Amniotic epithelial cell (primary cell): ENCODE data around the gene GPR137B.

Source experiments
- DNase-seq: peaks from one replicate; pipeline ENCODE4 v3.0.0-alpha.2; 2010; ENCODE audit warnings: low read depth

GPR137B gene

GRCh38 chr1:236142253-236143103 is at the start of gene GPR137B:
Gene GPR137B (plus strand): TSS chr1:236142539. CDS start chr1:236142623, 84 bp downstream.
- DNase-seq = peak; percentile 55

- no peak for DNase-seq
Measured at GRCh38 chr1:236092899-236093298, 49.4 kb upstream of the GPR137B start.

DNA sequence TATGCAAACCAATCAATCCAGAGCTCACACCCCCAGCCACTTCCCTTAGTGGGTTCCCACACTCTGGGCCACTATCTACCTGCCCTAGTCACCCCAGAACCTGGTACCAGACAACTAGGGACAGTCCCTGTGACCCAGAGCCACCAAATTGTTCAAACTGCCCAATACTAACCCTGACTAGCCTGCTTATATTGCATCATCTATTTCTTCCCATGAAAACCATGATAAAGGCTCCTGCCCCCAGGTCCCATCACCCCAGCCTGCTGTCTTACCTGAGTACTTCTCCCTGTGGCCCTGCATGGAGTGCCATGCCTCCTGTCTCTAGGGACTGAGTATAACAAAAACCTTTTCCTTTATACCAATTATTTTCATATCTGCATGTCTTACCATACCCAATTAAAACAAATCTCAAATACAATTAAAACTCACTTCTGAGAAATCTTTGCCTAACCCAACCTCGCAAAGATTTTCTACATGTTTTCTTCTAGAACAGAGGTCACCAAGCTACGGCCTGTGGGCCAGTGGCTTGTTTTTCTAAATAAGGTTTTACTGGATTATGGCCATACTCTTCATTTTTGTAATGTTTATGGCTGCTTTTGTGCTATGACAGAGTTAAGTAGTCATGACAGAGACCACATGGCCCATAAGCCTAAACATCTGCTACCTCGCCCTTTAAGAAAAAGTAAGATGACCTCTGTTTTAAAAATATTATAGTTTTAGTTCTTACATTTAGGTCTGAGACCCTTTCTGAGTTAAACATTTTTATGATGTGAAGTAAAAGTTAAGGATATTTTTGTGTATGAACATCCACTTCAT is 46.4 kb upstream of the GPR137B start:
- DNase-seq = no peak

GRCh38 chr1:236096660-236097482 is 45.5 kb upstream of the GPR137B start:
- peak; percentile 92 for DNase-seq

GRCh38 chr1:236098267-236098666 is 44.1 kb upstream of the GPR137B start:
- no peak for DNase-seq

DNA sequence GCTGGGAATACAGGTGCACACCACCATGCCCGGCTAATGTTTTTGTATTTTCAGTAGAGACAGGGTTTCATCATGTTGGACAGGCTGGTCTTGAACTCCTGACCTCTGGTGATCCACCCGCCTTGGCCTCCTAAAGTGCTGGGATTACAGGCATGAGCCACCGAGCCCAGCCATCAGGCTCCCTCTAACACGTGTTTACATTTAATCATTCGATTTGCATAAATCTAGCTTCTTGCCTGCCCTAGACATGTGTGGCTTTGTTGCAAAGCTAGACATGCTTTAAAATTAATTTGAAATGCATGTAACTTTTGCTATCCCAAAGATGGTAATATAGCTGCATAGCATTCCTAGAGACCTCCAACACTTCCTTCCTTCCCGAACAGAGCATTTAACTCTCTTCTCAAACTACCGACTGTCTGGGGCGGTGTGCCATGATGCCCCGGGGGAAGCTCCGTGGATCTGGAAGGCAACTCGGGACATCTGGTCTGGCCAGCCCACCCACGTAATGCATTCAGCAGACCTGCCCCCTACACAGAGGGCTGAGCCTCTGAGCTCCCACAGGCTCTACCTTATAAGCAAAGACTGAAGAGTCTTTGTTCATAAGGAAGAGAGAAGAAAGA is 42.9 kb upstream of the GPR137B start:
- no peak for DNase-seq

GRCh38 chr1:236100799-236101198 is 41.5 kb upstream of the GPR137B start:
- no peak for DNase-seq

DNA sequence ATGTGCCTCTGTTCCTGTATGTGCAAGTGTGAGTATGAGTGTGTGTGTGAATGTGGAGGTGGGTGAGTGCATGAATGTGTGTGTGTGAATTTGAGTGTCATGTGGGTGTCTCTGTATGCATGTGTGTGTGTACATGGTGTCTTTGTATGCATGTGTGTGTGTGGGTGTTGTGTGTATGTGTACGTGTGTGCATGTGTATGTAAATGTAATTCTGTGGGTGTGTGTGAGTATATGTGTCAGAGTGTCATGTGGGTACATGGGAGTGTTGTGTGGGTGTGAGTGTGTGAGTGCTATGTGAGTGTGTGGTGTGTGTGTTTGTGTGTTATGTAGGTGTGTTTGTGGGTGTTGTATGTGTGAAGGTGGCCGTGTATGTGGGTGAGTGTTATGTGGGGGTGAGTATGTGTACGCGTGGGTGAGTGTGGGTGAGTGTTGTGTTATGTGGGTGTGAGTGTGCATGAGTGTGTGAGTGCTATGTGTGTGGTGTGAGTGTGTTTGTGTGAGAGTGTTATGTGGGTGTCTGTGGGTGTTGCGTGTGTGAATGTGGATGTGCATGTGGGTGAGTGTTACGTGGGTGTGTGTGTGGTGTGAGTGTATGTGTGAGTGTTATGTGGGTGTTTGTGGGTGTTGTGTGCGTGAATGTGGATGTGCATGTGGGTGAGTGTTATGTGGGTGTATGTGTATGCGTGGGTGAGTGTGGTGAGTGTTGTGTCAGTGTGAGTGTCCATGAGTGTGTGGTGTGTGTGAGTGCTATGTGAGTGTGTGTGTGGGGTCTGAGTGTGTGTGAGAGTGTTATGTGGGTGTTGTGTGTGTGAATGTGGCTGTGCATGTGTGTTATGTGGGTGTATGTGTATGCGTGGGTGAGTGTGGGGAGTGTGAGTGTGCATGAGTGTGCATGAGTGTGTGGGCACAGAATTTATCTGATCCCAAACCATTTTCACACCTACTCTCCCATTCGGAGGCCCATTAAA is 40.8 kb upstream of the GPR137B start:
- DNase-seq = no peak

GRCh38 chr1:236102611-236103010 is 39.7 kb upstream of the GPR137B start:
- no peak for DNase-seq

DNA sequence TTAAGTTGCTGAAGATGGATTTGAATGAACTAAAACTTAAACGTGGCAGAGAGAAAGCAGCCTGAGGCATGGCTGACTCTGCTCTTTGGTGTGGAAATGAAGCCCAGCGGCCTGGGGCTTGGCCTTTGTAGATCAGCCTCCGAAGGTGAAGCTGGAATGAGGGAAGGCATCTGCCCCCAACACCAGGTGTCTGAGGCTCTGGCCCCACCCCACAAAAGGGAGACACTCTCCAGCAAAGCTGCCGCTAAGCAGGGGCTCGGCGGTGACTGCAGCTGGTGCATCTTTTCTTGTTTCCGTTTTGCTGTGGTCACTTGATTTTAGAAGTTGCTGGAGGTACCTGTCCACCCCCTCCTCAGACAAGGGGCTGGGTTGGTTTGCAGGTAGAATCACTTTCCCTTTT is 39.3 kb upstream of the GPR137B start:
- DNase-seq = no peak

- peak; percentile 51 for DNase-seq
Measured at GRCh38 chr1:236103646-236104218, 38.6 kb upstream of the GPR137B start.

DNA sequence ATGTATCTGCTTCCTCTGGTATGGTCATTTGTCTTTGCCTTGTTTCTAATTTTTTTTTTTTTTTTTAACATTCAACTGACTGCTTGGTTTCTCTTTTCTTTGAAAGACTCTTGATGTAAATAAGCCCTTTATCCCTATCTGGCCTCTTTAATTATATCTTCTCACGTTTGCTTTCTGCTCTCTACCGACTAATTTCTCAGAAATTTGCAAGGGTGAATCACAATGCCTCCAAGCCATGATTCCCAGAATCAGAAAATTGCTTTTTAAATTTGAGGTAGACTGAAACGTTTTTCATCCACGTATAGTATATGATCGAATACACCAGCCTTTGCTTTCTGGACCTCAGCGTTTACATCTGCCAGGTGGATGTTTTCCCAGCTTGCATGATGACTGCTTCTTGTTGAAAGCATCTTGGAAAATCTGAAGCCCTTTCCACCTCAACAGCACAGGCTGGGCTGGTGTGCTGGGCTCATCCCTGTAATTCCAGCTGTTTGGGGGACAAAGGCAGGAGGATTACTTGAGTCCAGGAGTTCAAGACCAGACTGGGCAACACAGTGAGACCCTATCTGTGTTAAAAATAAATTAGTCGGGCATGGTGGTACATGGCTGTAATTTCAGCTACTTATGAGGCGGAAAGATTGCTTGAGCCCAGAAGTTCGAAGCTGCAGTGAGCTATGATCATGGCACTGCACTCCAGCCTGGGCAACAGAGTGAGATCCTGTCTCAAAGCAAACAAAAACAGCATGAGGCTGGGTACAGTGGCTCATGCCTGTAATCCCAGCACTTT is 35.0 kb upstream of the GPR137B start:
- DNase-seq = no peak

DNA sequence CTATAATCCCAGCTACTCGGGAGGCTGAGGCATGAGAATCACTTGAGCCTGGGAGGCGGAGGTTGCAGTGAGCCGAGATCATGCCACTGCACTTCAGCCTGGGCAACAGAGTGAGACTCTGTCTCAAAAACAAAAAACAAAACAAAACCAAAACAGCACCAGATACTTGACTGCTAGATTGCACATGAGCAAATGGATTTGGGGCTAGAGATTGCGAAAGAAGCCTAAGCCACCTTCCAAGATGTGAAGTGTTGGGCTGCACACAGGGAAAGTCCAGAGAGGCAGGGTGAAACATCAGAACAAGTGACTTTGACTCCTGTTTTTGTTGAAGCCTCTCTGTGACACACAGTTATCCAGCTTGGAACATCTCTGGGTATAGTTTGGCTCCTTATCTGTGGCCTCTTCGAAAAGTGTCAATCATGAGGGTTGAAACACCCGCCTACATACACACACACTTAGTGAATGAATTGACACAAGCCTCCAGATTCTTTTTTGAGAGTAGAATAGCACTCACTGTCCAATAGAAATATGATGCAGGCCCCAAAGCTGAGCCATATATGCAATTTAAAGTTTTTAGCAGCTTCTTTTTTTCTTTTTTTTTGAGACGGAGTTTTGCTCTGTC is 34.2 kb upstream of the GPR137B start:
- DNase-seq = peak; percentile 37

GRCh38 chr1:236110137-236110536 is 32.2 kb upstream of the GPR137B start:
- DNase-seq = no peak

DNA sequence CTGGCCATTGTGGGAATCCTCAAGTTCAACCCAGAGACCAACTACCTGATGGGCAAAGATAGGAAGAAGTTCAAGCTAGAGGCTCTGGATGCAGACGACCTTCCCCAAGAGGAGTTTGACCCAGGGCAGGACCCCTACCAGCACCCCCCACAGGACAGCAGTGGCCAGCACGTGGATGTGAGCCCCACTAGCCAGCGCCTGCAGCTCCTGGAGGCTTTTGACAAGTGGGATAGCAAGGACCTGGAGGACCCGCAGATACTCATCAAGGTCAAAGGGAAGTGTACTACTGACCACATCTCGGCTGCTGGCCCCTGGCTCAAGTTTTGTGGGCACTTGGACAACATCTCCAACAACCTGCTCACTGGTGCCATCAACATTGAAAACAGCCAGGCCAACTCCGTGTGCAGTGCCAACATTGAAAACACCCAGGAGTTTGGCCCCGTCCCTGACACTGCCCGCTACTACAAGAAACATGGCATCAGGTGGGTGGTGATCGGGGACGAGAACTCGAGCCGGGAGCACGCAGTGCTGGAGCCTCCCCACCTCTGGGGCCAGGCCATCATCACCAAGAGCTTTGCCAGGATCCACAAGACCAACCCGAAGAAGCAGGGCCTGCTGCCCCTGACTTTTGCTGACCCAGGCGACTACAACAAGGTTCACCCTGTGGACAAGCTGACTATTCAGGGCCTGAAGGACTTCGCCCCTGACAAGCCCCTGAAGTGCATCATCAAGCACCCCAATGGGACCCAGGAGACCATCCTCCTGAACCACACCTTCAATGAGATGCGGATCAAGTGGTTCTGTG is 30.6 kb upstream of the GPR137B start:
- DNase-seq = no peak

DNA sequence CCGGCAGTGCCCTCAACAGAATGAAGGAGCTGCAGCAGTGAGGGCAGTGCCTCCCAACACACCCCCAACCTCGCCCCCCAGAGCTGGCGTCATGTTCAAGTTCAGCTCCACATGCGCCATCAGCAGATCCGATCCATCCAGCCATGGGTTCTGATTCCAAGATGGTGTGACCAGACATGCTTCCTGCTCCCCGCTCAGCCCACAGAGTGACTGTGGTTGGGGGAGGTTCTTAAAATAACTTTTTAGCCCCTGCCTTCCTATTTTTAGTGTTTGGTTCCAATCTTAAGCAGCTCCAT is 30.1 kb upstream of the GPR137B start:
- no peak for DNase-seq

DNA sequence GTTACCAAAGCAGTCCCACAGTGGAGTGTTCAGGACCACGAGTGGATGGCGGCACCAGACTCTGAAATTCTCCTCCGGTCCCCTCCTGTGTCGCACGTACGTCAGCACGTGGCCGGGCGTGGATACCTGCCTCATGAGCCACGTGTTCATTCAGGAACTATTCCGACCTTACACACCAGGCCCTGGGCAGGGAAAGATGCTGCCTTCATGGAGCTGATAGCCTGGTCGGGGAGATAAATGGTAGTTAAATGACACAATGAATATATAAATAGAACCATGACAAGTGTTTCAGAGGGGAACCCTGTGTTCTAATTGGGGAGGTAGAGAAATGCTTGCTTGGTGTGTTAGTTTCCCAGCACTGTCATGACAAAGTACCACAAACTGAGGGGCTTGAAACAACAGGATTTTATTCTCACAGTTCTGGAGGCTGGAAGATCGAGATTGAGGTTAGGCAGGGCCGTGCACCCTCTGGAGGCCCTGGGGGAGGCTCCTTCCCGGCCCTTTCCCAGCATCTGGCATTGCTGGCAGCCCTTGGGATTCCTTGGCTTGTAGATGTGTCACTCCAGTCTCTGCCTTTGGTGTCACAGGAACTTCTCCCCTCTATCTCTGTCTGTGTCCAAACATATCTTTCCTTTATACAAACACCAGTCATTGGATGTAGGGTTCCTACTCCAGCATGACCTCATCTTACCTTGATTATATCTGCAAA is 28.9 kb upstream of the GPR137B start:
- DNase-seq = no peak
